Measurements from ENCODE around the gene BMP8A.

DNA sequence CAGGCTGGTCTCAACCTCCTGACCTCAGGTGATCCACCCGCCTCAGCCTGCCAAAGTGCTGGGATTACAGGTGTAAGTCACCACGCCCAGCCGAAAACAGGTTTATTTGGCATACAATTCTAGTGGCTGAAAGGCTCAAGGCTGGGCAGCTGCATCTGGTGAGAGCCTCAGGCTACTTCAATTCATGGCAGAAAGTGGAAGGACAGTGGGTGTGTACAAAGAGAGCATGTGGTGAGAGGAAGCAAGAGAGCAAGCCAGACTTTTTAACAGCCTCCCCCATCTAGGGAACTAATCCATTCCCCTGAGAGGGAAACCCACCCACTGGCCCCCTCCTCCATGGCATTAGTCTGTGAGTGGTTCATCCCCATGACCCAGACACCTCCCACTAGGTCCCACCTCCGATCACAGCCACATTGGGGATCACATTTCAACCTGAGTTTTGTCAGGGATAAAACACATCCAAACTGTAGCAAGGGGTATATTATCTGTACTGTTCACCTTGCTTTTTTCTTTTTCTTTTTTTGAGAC, 9.5 kb downstream of the BMP8A start:
- TF ChIP-seq, protein P1, sequence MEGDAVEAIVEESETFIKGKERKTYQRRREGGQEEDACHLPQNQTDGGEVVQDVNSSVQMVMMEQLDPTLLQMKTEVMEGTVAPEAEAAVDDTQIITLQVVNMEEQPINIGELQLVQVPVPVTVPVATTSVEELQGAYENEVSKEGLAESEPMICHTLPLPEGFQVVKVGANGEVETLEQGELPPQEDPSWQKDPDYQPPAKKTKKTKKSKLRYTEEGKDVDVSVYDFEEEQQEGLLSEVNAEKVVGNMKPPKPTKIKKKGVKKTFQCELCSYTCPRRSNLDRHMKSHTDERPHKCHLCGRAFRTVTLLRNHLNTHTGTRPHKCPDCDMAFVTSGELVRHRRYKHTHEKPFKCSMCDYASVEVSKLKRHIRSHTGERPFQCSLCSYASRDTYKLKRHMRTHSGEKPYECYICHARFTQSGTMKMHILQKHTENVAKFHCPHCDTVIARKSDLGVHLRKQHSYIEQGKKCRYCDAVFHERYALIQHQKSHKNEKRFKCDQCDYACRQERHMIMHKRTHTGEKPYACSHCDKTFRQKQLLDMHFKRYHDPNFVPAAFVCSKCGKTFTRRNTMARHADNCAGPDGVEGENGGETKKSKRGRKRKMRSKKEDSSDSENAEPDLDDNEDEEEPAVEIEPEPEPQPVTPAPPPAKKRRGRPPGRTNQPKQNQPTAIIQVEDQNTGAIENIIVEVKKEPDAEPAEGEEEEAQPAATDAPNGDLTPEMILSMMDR (IDR thresholded peaks at IDR 0.05), result no peak
- TF ChIP-seq POLR2AphosphoS5 (IDR thresholded peaks at IDR 0.05), result no peak
- no peak for TF ChIP-seq EP300 (IDR thresholded peaks at IDR 0.05)
- no peak for TF ChIP-seq POLR2A (IDR thresholded peaks at IDR 0.05)

Measured in sigmoid colon (tissue), 4 donors.